RWPE1 (cell line): ENCODE measurements around the gene MBNL2.

Experiments
- CTCF ChIA-PET: fragments of 350-600 bp; sonication (Branson Sonifier 250); formaldehyde crosslinking; extraction: SDS; loops from one replicate; lab custom pipeline; 2021; lab: Yijun Ruan, JAX
- POLR2A ChIA-PET: fragments of 400-600 bp; formaldehyde crosslinking; extraction: SDS; loops from one replicate; lab custom pipeline; 2020; ENCODE audit warnings: antibody characterized with exemption; ENCODE audit not compliant: low non-redundant PET; lab: Yijun Ruan, JAX
- DNase-seq: peaks from one replicate; pipeline ENCODE4 v3.0.0; 2012; ENCODE audit warnings: low spot score
- H3K27ac ChIP-seq: fragments of 450-650 bp; 2 replicates; pipeline ENCODE4 v1.5.1; 2017
- TF ChIP-seq, protein P1 (sequence below): fragments of 450-650 bp; conservative IDR thresholded peaks from 2 replicates; pipeline ENCODE4 v1.5.1; 2017; ENCODE audit warnings: low read depth, mild to moderate bottlenecking

MBNL2 gene

DNA sequence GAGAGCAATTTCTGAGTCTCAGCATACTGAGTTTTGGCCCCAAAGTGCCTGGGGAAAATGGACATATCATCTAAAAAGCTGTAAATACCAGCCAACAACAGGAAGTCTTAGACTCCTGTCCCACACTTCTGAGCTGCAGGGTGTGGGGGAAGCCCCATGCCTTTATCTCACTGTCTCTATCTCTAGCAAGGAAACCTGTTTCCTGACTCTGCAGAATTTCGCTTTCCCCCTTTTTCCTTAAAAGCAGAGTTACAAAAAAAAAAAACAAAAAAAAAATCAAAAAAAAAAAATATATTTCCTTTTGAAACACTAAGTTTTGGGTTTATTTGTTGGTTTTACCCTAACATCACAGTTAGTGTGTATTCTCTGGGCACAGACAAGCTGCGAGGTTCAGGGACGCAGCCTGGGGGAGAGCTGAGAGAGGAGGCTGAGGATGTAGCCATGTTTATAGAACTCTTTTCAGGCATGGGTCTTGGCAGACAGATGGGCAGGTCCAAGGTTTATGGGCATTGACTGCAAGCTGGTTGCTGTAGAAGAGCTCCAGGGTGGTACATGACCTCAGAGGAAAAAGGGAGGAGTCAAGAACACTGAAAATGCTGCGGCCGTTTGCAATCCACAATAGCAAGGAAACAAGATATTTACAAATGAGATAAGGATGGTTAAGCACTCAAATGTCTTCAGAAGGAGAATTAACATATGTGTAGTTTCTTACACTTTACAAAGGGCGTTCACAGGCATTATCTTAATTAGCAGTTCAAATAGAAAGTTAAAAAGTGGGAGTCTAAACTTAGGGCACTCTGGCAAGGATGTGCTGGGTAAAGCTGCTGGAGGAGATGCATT lies 4.9 kb downstream of the MBNL2 start:
- TF ChIP-seq, protein P1, sequence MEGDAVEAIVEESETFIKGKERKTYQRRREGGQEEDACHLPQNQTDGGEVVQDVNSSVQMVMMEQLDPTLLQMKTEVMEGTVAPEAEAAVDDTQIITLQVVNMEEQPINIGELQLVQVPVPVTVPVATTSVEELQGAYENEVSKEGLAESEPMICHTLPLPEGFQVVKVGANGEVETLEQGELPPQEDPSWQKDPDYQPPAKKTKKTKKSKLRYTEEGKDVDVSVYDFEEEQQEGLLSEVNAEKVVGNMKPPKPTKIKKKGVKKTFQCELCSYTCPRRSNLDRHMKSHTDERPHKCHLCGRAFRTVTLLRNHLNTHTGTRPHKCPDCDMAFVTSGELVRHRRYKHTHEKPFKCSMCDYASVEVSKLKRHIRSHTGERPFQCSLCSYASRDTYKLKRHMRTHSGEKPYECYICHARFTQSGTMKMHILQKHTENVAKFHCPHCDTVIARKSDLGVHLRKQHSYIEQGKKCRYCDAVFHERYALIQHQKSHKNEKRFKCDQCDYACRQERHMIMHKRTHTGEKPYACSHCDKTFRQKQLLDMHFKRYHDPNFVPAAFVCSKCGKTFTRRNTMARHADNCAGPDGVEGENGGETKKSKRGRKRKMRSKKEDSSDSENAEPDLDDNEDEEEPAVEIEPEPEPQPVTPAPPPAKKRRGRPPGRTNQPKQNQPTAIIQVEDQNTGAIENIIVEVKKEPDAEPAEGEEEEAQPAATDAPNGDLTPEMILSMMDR: no peak
- ChIA-PET CTCF (interaction anchor here (0.5 to 1.0 kb wide), 3 partner anchors 110 to 344 kb away, joined by 3 to 4 read pairs (median 3); no protein-coding TSS in a partner anchor), POLR2A (interaction anchor here (0.6 kb wide), 1 partner anchor 65 kb away, joined by 4 read pairs; no protein-coding TSS in a partner anchor)
- no peak for DNase-seq
- no peak overlapping the region for H3K27ac ChIP-seq

- ChIA-PET CTCF (interaction anchor here (0.6 to 0.7 kb wide), 4 partner anchors 9 to 116 kb away, joined by 3 to 5 read pairs (median 4); no protein-coding TSS in a partner anchor), POLR2A (interaction anchor here (0.6 kb wide), 1 partner anchor 204 kb away, joined by 3 read pairs; no protein-coding TSS in a partner anchor)
- DNase-seq: no peak
- TF ChIP-seq, protein P1: no peak
- no peak overlapping the region for H3K27ac ChIP-seq
Measured at GRCh38 chr13:97228850-97229521, 6.9 kb downstream of the MBNL2 start.

DNA sequence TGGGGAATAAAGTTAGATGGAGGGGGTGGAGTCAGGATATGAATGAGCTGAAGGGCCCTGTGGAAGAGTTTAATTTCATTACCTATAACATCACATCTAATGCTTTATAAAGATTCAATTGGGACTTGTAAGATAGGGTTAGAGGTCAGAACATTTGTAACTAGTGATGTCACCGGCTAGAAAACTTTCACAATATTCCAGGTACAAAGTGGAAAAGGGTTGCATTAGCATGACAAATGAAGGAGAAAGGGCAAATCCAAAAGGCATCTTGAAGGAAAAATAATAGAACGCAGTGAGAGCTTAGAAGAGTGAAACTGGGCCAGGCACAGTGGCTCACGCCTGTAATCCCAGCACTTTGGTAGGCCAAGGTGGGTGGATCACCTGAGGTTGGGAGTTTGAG lies 7.6 kb downstream of the MBNL2 start:
- CTCF ChIA-PET: no interaction called here
- TF ChIP-seq, protein P1: no peak
- POLR2A ChIA-PET: no interaction called here

DNA sequence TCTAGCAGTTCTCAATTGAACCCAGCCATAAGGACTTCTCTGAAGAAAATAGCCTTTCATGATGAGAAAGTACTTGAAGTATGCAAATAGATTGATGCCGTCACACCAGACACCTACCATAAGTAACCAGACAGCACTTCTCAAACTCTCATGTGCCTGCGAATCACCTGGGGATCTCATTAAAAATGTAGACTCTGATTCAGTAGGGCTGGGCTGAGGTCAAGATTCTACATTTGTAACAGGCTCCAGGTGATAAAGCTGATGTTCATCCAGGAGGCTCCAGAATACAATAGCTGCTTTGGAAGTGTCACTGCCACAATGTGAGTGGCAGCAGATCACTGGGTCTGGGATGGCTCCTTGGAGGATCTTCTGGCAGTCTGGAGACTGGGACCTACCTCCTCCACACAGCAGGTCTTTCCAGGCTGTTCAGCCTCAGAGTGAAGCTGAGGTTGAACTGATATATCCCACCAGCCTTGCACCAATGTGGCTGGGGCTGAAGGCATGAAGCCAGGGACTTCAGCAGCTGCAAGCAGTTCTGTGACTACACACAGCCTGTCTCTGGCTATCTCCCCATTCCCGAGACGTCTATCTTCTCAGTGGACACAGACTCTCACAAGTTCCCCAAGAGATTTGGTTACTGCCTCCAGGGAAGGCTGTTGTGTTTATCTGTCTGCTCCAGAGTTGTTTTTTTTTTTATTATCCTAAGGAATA lies 9.1 kb downstream of the MBNL2 start:
- POLR2A ChIA-PET: no interaction called here
- TF ChIP-seq, protein P1: no peak
- DNase-seq: no peak
- H3K27ac ChIP-seq: no peak overlapping the region
- CTCF ChIA-PET: no interaction called here

More for the DNA sequence above, 7.6 kb downstream of the MBNL2 start:
- no peak overlapping the region for H3K27ac ChIP-seq
- no peak for DNase-seq

- TF ChIP-seq, protein P1: no peak
- no peak for DNase-seq
- ChIA-PET CTCF (no interaction called here), POLR2A (no interaction called here)
- H3K27ac ChIP-seq: no peak overlapping the region
Measured at GRCh38 chr13:97231829-97232196, 9.7 kb downstream of the MBNL2 start.

- TF ChIP-seq, protein P1: no peak
- CTCF ChIA-PET: interaction anchor here (0.7 kb wide), 1 partner anchor 9 kb away, joined by 4 read pairs; no protein-coding TSS in a partner anchor
- DNase-seq: no peak
- POLR2A ChIA-PET: no interaction called here
- H3K27ac ChIP-seq: no peak overlapping the region
Measured at GRCh38 chr13:97233499-97233898, 11.4 kb downstream of the MBNL2 start.
